Left ventricle myocardium inferior (tissue), 1 donor: ENCODE data around the gene ACOX2. TPM values are rescaled to one million over a fixed set of nuclear protein-coding genes. Genes with fewer than 3 reads are reported as not detected.

ENCODE experiments used
- DNase-seq: peaks from one replicate; pipeline ENCODE4 v3.0.0-alpha.2; 2020
- H3K27ac ChIP-seq: fragments of 200-600 bp; replicated peaks from 2 replicates; pipeline ENCODE4 v1.8.0; 2021
- H3K27me3 ChIP-seq: fragments of 200-600 bp; 2 replicates; pipeline ENCODE4 v1.8.0; 2021; ENCODE audit warnings: low read depth
- H3K36me3 ChIP-seq: fragments of 200-600 bp; 2 replicates; pipeline ENCODE4 v1.8.0; 2021
- H3K4me1 ChIP-seq: fragments of 200-600 bp; 2 replicates; pipeline ENCODE4 v1.8.0; 2021
- H3K4me3 ChIP-seq: fragments of 200-600 bp; 2 replicates; pipeline ENCODE4 v1.8.0; 2021; ENCODE audit warnings: mild to moderate bottlenecking, moderate library complexity
- H3K9me3 ChIP-seq: fragments of 200-600 bp; replicated peaks from 2 replicates; pipeline ENCODE4 v1.8.0; 2021
- intact Hi-C: fragments of 100-400 bp; cut with micrococcal nuclease; formaldehyde crosslinking; loops from one replicate; pipeline ENCODE4 v1.11.0; 2022
- total RNA-seq: library from RNA; stranded (reverse); fragmentation: NEBNext Ultra II Directional; extraction: Animal tissue kit (Norgen Biotek cat#: 25700); gene quantifications from one replicate; pipeline ENCODE4 v1.2.1, GENCODE V29; 2021
- TF ChIP-seq, protein P1 (sequence below): fragments of 200-600 bp; IDR thresholded peaks from 2 replicates; pipeline ENCODE4 v1.8.0; 2021; ENCODE audit warnings: antibody characterized with exemption, mild to moderate bottlenecking, borderline replicate concordance
- donor health status: DM: no; HTN: yes; CAD: no; lungs with severe emphysema.

The ACOX2 gene
- total RNA-seq, 1 donor from 2014 or later = 37.2 TPM

DNA sequence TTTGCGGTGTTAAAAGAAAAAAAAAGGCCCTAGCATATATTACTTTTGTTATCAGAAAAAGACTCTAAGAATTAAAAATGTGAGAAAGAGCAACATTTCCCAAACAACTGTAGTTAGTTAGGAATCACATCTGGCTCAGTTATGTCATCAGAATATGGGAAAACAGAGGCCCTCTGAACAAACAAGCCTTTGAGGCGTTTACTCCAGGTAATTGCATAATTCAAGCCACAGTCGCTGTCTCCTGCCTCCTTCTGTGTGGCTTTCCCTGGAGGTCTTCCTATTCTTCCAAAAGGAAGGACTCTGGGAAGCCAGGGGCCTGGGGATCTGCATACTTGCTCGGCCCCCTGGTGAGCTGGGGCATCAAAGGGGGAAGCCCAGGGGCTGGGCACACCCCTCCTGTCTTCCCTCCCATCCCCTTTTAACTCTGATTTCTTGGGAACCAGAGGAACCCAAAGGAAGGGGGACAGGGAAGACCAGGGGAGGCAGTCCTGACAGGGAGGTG, 43.9 kb upstream of the ACOX2 start:
- H3K9me3 ChIP-seq = no peaks in the 10 kb centered on the region
- H3K4me3 ChIP-seq = no peak overlapping the region
- H3K27ac ChIP-seq = peak overlapping the region; percentile 14
- no peaks in the 10 kb centered on the region for H3K36me3 ChIP-seq
- H3K4me1 ChIP-seq = peaks cover 59% of the 10 kb centered on the region
- DNase-seq = no peak
- H3K27me3 ChIP-seq = no peaks in the 10 kb centered on the region
- TF ChIP-seq, protein P1, sequence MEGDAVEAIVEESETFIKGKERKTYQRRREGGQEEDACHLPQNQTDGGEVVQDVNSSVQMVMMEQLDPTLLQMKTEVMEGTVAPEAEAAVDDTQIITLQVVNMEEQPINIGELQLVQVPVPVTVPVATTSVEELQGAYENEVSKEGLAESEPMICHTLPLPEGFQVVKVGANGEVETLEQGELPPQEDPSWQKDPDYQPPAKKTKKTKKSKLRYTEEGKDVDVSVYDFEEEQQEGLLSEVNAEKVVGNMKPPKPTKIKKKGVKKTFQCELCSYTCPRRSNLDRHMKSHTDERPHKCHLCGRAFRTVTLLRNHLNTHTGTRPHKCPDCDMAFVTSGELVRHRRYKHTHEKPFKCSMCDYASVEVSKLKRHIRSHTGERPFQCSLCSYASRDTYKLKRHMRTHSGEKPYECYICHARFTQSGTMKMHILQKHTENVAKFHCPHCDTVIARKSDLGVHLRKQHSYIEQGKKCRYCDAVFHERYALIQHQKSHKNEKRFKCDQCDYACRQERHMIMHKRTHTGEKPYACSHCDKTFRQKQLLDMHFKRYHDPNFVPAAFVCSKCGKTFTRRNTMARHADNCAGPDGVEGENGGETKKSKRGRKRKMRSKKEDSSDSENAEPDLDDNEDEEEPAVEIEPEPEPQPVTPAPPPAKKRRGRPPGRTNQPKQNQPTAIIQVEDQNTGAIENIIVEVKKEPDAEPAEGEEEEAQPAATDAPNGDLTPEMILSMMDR = no peak
- intact Hi-C loops = no loop called here

DNA sequence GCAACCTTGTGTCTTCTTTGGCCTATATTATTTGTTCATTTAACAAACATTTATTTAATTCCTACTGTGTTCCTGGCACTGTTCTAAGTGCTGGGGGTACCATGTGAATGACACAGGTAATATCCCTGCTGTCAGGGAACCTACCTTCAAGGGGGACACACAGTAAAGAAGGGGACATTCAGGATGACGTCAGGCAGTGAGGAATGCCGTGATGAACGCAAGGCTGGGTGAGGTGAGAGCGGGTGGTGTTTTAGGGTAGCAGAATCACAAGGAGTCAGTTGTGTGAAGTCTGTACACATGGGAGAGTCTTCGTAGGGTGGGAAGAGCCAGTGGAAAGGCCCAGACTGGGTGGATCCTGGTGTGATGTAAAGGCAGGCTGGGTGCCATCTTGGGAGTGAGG, 41.9 kb upstream of the ACOX2 start:
- intact Hi-C loops = no loop called here

GRCh38 chr3:58577269-58577821, 40.4 kb upstream of the ACOX2 start, which contains the start of gene FAM107A:
TSS of gene FAM107A (minus strand) at chr3:58577391. CDS start at chr3:58569860, 7,531 bp downstream.
- TF ChIP-seq, protein P1 = peak; percentile 53
- H3K4me1 ChIP-seq = peaks cover 67% of the 10 kb centered on the region
- no peaks in the 10 kb centered on the region for H3K9me3 ChIP-seq
- no peaks in the 10 kb centered on the region for H3K27me3 ChIP-seq
- DNase-seq = peak; percentile 43
- intact Hi-C loops = no loop called here
- peak within 1 kb of the TSS; percentile 69 for H3K4me3 ChIP-seq
- H3K27ac ChIP-seq = peak within 1 kb of the TSS; percentile 95
- no peaks in the 10 kb centered on the region for H3K36me3 ChIP-seq

More for the DNA sequence above, 41.9 kb upstream of the ACOX2 start:
- DNase-seq = no peak
- no peaks in the 10 kb centered on the region for H3K36me3 ChIP-seq
- TF ChIP-seq, protein P1 = no peak
- H3K27me3 ChIP-seq = no peaks in the 10 kb centered on the region
- peaks cover 59% of the 10 kb centered on the region for H3K4me1 ChIP-seq
- no peaks in the 10 kb centered on the region for H3K9me3 ChIP-seq
- peak overlapping the region; percentile 95 for H3K27ac ChIP-seq
- no peak overlapping the region for H3K4me3 ChIP-seq

DNA sequence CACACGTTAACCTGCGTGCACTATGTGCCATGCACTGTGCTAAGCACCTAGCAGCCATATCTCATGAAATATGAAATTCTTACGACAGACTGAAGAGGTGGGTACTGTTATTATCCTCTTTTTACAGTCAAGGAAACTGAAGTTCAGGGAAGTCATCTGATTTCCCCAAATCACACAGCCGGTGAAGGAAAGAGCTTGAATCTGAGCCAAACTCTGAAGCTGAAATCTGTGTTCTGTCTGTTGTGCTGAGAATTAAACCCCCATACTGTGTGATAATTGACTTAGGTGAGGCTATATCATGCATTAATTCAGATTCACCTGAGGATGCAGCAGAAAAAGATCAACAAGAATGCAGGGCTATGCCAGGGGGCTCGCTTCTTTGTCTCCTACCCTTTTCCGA, 39.7 kb upstream of the ACOX2 start:
- no peak for DNase-seq
- peaks cover 74% of the 10 kb centered on the region for H3K4me1 ChIP-seq
- H3K36me3 ChIP-seq = no peaks in the 10 kb centered on the region
- no peaks in the 10 kb centered on the region for H3K9me3 ChIP-seq
- peak overlapping the region; percentile 95 for H3K27ac ChIP-seq
- TF ChIP-seq, protein P1 = no peak
- H3K27me3 ChIP-seq = no peaks in the 10 kb centered on the region
- intact Hi-C loops = no loop called here
- H3K4me3 ChIP-seq = peak overlapping the region; percentile 69

DNA sequence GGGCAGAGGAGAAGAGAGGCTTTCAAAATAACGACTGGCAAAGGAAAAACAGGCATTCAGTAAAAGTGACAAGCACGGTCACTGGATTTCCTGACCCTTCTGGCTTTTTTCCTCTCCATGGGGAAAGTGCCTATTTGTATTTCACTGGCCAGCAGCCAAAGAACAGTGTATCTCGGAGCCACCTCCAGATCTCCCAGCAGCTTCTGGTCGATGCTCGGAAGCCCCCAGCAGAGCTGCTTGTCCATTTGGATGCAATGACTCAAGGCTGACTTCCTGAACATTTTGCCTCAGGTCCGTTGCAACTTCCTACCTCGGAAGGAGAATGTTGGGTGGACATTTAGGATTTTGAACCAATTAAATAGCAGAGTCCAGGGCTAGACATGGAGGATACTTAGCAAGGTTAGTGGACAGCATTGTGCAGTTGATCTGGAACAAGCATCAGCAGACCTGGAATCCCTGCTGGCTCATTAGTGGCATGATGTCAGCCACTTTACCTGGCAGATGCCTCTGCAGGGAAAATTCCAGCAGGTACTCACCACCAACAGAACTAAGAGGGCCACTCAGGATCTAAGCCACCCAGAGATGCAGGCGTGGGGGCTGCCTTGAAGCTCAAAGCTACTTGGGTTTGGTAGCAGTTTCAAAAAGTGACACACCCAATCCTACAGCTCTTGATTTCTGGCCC, 39.1 kb upstream of the ACOX2 start:
- peaks cover 80% of the 10 kb centered on the region for H3K4me1 ChIP-seq

More for the DNA sequence above, 39.1 kb upstream of the ACOX2 start:
- H3K27me3 ChIP-seq = no peaks in the 10 kb centered on the region
- intact Hi-C loops = no loop called here
- no peak for DNase-seq
- H3K4me3 ChIP-seq = peak overlapping the region; percentile 69
- H3K9me3 ChIP-seq = no peaks in the 10 kb centered on the region
- no peaks in the 10 kb centered on the region for H3K36me3 ChIP-seq
- TF ChIP-seq, protein P1 = no peak
- H3K27ac ChIP-seq = peak overlapping the region; percentile 95
